ENCODE data around the gene CHST9.
A peak's percentile ranks its signal among the peaks of the same experiment; 100 is the strongest.

CHST9 gene

GRCh38 chr18:27144672-27145071 is 40.4 kb downstream of the CHST9 start:
- no peak overlapping the region for H3K27ac ChIP-seq (ENCODE audit: low read length)

GRCh38 chr18:27143580-27144287 is 41.4 kb downstream of the CHST9 start:
- Histone ChIP-seq H3K79me2 (ENCODE audit: low read length) (no peaks in the 10 kb centered on the region), H3K27ac (ENCODE audit: low read length) (no peak overlapping the region), H3K36me3 (replicated peaks; ENCODE audit: low read depth, low read length) (no peaks in the 10 kb centered on the region), H3K4me1 (ENCODE audit: low read length) (no peaks in the 10 kb centered on the region), H3K9me3 (ENCODE audit: insufficient read depth, low read length) (no peaks in the 10 kb centered on the region), H3K27me3 (ENCODE audit: low read depth, low read length) (no peaks in the 10 kb centered on the region), H3K9ac (ENCODE audit: low read length) (no peak overlapping the region), H2AFZ (ENCODE audit: low read depth, low read length) (no peak overlapping the region), H3K4me3 (ENCODE audit: low read length) (no peak overlapping the region), H4K20me1 (ENCODE audit: insufficient read depth, low read length) (no peaks in the 10 kb centered on the region), H3K4me2 (ENCODE audit: low read length) (no peak overlapping the region)
- no peak for TF ChIP-seq CTCF (IDR thresholded peaks at IDR 0.05; ENCODE audit: low read depth, low read length)
- no peak for TF ChIP-seq EZH2phosphoT487 (IDR thresholded peaks at IDR 0.05; ENCODE audit: low read depth)

More at GRCh38 chr18:27144672-27145071, 40.4 kb downstream of the CHST9 start:
- H3K9ac ChIP-seq (ENCODE audit: low read length), result no peak overlapping the region
- H3K4me2 ChIP-seq (ENCODE audit: low read length), result no peak overlapping the region
- no peaks in the 10 kb centered on the region for H3K4me1 ChIP-seq (ENCODE audit: low read length)
- no peaks in the 10 kb centered on the region for H3K9me3 ChIP-seq (ENCODE audit: insufficient read depth, low read length)
- TF ChIP-seq EZH2phosphoT487 (IDR thresholded peaks at IDR 0.05; ENCODE audit: low read depth) (no peak), CTCF (IDR thresholded peaks at IDR 0.05; ENCODE audit: low read depth, low read length) (no peak)
- no peaks in the 10 kb centered on the region for H3K79me2 ChIP-seq (ENCODE audit: low read length)
- H3K36me3 ChIP-seq (replicated peaks; ENCODE audit: low read depth, low read length), result no peaks in the 10 kb centered on the region
- no peaks in the 10 kb centered on the region for H3K27me3 ChIP-seq (ENCODE audit: low read depth, low read length)
- H2AFZ ChIP-seq (ENCODE audit: low read depth, low read length), result no peak overlapping the region
- H4K20me1 ChIP-seq (ENCODE audit: insufficient read depth, low read length), result no peaks in the 10 kb centered on the region
- no peak overlapping the region for H3K4me3 ChIP-seq (ENCODE audit: low read length)

- TF ChIP-seq EZH2phosphoT487 (IDR thresholded peaks at IDR 0.05; ENCODE audit: low read depth) (no peak), CTCF (IDR thresholded peaks at IDR 0.05; ENCODE audit: low read depth, low read length) (no peak)
- Histone ChIP-seq H3K4me3 (ENCODE audit: low read length) (no peak overlapping the region), H3K79me2 (ENCODE audit: low read length) (no peaks in the 10 kb centered on the region), H3K36me3 (replicated peaks; ENCODE audit: low read depth, low read length) (no peaks in the 10 kb centered on the region), H4K20me1 (ENCODE audit: insufficient read depth, low read length) (no peaks in the 10 kb centered on the region), H3K4me2 (ENCODE audit: low read length) (no peak overlapping the region), H3K27me3 (ENCODE audit: low read depth, low read length) (no peaks in the 10 kb centered on the region), H2AFZ (ENCODE audit: low read depth, low read length) (peak overlapping the region; percentile 20; the same call in 1 of the 2 replicates), H3K9me3 (ENCODE audit: insufficient read depth, low read length) (no peaks in the 10 kb centered on the region), H3K4me1 (ENCODE audit: low read length) (no peaks in the 10 kb centered on the region; the same call in 1 of the 2 replicates), H3K9ac (ENCODE audit: low read length) (no peak overlapping the region), H3K27ac (ENCODE audit: low read length) (no peak overlapping the region)
Observed at GRCh38 chr18:27142891-27143290, 42.2 kb downstream of the CHST9 start.

- H3K9me3 ChIP-seq (ENCODE audit: insufficient read depth, low read length), result no peaks in the 10 kb centered on the region
- H3K79me2 ChIP-seq (ENCODE audit: low read length), result no peaks in the 10 kb centered on the region
- peaks cover 5% of the 10 kb centered on the region for H3K4me1 ChIP-seq (ENCODE audit: low read length)
- no peak overlapping the region for H3K4me3 ChIP-seq (ENCODE audit: low read length)
- H3K9ac ChIP-seq (ENCODE audit: low read length), result no peak overlapping the region
- no peaks in the 10 kb centered on the region for H4K20me1 ChIP-seq (ENCODE audit: insufficient read depth, low read length)
- H3K27me3 ChIP-seq (ENCODE audit: low read depth, low read length), result no peaks in the 10 kb centered on the region
- TF ChIP-seq CTCF (IDR thresholded peaks at IDR 0.05; ENCODE audit: low read depth, low read length), result no peak
- TF ChIP-seq EZH2phosphoT487 (IDR thresholded peaks at IDR 0.05; ENCODE audit: low read depth), result no peak
- no peak overlapping the region for H3K27ac ChIP-seq (ENCODE audit: low read length)
- no peaks in the 10 kb centered on the region for H3K36me3 ChIP-seq (replicated peaks; ENCODE audit: low read depth, low read length)
- H3K4me2 ChIP-seq (ENCODE audit: low read length), result no peak overlapping the region
- H2AFZ ChIP-seq (ENCODE audit: low read depth, low read length), result no peak overlapping the region
Observed at GRCh38 chr18:27141876-27142275, 43.2 kb downstream of the CHST9 start.

Measured in OCI-LY3 (cell line).